GM18861 (cell line): Measurements from ENCODE around the gene NBEAL2.

Experiments used
- ATAC-seq: cut with Tn5 transposase; IDR thresholded peaks from one replicate; pipeline ENCODE4 v1.9.1; 2021; ENCODE audit not compliant: unreplicated experiment

The NBEAL2 gene

GRCh38 chr3:46984591-46985459 is 5.4 kb downstream of the NBEAL2 start:
- ATAC-seq = no peak

- no peak for ATAC-seq
These were observed 6.1 kb downstream of the NBEAL2 start for GRCh38 chr3:46985588-46985987.

GRCh38 chr3:46986055-46986730 is 6.7 kb downstream of the NBEAL2 start:
- no peak for ATAC-seq

GRCh38 chr3:46986782-46987310 is 7.4 kb downstream of the NBEAL2 start:
- ATAC-seq = no peak

GRCh38 chr3:46987319-46987742 is 7.9 kb downstream of the NBEAL2 start:
- no peak for ATAC-seq

- ATAC-seq = peak; percentile 38
These were observed 8.4 kb downstream of the NBEAL2 start for GRCh38 chr3:46987743-46988401.

GRCh38 chr3:46988616-46989015 is 9.2 kb downstream of the NBEAL2 start:
- no peak for ATAC-seq

GRCh38 chr3:46989146-46989810 is 9.8 kb downstream of the NBEAL2 start:
- ATAC-seq = no peak

- ATAC-seq = peak; percentile 31
These were observed 11.3 kb downstream of the NBEAL2 start for GRCh38 chr3:46990573-46991374.

GRCh38 chr3:46991406-46992165 is 12.1 kb downstream of the NBEAL2 start:
- ATAC-seq = no peak

- ATAC-seq = no peak
These were observed 12.8 kb downstream of the NBEAL2 start for GRCh38 chr3:46992231-46992630.

- ATAC-seq = no peak
These were observed 13.8 kb downstream of the NBEAL2 start for GRCh38 chr3:46993292-46993691.

GRCh38 chr3:46993986-46994385 is 14.5 kb downstream of the NBEAL2 start:
- ATAC-seq = no peak

- ATAC-seq = no peak
These were observed 15.6 kb downstream of the NBEAL2 start for GRCh38 chr3:46994801-46995731.

- no peak for ATAC-seq
These were observed 16.6 kb downstream of the NBEAL2 start for GRCh38 chr3:46995901-46996562.

- ATAC-seq = no peak
These were observed 17.4 kb downstream of the NBEAL2 start for GRCh38 chr3:46996689-46997452.

GRCh38 chr3:46997453-46998091 is 18.1 kb downstream of the NBEAL2 start:
- ATAC-seq = no peak
